GM12875 (cell line): ENCODE data around the gene TRIM45.

Experiments used
- H3K4me3 ChIP-seq: one replicate; pipeline ENCODE4 v1.5.1; 2011; ENCODE audit warnings: low read depth, low read length, control low read depth
- TF ChIP-seq, protein P1 (sequence below): IDR thresholded peaks from 2 replicates; pipeline ENCODE4 v1.5.1; 2011; ENCODE audit warnings: low read depth, mild to moderate bottlenecking, control low read depth, inconsistent platforms, low read length, moderate library complexity, borderline replicate concordance; ENCODE audit not compliant: insufficient read depth

The TRIM45 gene

GRCh38 chr1:117093091-117093534 lies 28.4 kb downstream of the TRIM45 start:
- H3K4me3 ChIP-seq = no peak overlapping the region
- TF ChIP-seq, protein P1, sequence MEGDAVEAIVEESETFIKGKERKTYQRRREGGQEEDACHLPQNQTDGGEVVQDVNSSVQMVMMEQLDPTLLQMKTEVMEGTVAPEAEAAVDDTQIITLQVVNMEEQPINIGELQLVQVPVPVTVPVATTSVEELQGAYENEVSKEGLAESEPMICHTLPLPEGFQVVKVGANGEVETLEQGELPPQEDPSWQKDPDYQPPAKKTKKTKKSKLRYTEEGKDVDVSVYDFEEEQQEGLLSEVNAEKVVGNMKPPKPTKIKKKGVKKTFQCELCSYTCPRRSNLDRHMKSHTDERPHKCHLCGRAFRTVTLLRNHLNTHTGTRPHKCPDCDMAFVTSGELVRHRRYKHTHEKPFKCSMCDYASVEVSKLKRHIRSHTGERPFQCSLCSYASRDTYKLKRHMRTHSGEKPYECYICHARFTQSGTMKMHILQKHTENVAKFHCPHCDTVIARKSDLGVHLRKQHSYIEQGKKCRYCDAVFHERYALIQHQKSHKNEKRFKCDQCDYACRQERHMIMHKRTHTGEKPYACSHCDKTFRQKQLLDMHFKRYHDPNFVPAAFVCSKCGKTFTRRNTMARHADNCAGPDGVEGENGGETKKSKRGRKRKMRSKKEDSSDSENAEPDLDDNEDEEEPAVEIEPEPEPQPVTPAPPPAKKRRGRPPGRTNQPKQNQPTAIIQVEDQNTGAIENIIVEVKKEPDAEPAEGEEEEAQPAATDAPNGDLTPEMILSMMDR = no peak

GRCh38 chr1:117092594-117092993 lies 29.0 kb downstream of the TRIM45 start:
- no peak overlapping the region for H3K4me3 ChIP-seq

GRCh38 chr1:117089996-117090395 lies 31.6 kb downstream of the TRIM45 start:
- TF ChIP-seq, protein P1 = no peak
- no peak overlapping the region for H3K4me3 ChIP-seq

More at GRCh38 chr1:117092594-117092993, 29.0 kb downstream of the TRIM45 start:
- TF ChIP-seq, protein P1 = no peak

DNA sequence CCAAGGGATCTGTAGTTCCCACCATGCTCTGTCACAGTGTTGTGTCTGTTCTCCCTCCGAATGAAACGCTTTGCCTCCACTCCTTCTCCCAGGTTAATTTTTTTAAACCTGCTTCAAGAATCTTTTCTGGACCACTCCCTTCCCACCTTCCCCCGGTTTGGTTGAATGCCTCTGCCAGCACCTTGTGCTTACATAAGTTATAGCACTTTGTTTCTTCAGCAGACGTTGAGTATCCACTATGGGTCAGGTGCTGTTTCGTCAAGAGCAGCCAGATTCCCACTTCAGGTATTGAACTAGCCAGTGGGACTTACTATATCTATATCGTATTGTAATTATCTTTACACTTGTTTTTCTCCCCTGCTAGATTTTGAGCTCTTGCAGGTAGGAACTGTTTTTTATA lies 33.9 kb downstream of the TRIM45 start:
- H3K4me3 ChIP-seq = no peak overlapping the region
- TF ChIP-seq, protein P1 = no peak

DNA sequence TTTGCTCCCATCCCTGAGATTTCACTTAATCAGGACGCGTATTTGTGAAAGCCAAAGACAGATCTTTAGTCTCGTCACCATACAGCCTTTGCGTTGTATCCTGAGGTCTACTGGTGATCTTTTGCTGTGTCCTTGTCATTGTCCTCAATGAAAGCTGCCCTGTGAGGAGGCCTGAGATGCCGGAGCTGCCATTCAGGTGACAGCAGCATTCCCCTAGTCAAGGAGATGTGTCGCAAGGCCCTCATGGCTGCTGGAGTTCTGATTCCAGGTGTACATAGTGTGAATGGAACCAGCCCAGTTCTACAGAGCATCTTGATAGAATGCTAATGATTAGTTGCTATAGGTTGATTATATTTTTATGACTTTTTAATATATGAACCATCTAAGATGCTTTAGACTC lies 37.3 kb downstream of the TRIM45 start:
- TF ChIP-seq, protein P1 = no peak
- no peak overlapping the region for H3K4me3 ChIP-seq

DNA sequence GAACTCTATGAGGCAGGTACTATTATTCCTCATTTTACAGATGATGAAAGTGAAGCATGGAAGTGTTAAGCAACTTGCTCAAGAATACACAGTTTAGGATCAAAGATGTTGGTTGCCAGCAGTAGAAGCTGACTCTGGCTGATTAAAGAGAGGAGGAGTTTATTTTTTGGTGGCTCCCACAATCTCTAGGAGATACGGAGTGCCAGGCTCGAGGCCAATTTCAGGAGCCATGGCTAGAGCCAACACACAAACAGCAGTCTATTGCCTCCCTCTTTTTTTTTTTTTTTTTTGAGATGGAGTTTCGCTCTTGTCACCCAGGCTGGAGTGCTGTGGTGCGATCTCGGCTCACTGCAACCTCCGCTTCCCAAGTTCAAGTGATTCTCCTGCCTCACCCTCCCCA lies 41.8 kb downstream of the TRIM45 start:
- TF ChIP-seq, protein P1 = no peak
- no peak overlapping the region for H3K4me3 ChIP-seq

GRCh38 chr1:117077267-117077666 lies 44.3 kb downstream of the TRIM45 start:
- TF ChIP-seq, protein P1 = no peak
- H3K4me3 ChIP-seq = no peak overlapping the region
